SKM-1 (cell line): ENCODE data around the gene PCBP3.
"Not testable (repeated sequence)": the region's sequence is repeated elsewhere in the genome, so short reads cannot be mapped to it uniquely, and the experiment has no call there.

Experiments used
- DNase-seq: peaks from one replicate; lab custom pipeline; 2025; ENCODE audit not compliant: unreplicated experiment; lab: John Stamatoyannopoulos, UW

PCBP3 gene

GRCh38 chr21:45802956-45803617 is 159.6 kb downstream of the PCBP3 start:
- DNase-seq = no peak

- no peak for DNase-seq
These were observed 160.3 kb downstream of the PCBP3 start for GRCh38 chr21:45803618-45804340.

- no peak for DNase-seq
These were observed 161.3 kb downstream of the PCBP3 start for GRCh38 chr21:45804809-45805313.

- DNase-seq = no peak
These were observed 161.8 kb downstream of the PCBP3 start for GRCh38 chr21:45805321-45805720.

GRCh38 chr21:45806042-45806441 is 162.5 kb downstream of the PCBP3 start:
- no peak for DNase-seq

- DNase-seq = not testable (repeated sequence)
These were observed 165.1 kb downstream of the PCBP3 start for GRCh38 chr21:45808663-45809062.

- no peak for DNase-seq
These were observed 165.9 kb downstream of the PCBP3 start for GRCh38 chr21:45809421-45809820.

- no peak for DNase-seq
These were observed 167.6 kb downstream of the PCBP3 start for GRCh38 chr21:45811136-45811535.

GRCh38 chr21:45814210-45814940 is 170.8 kb downstream of the PCBP3 start:
- DNase-seq = not testable (repeated sequence)

GRCh38 chr21:45815781-45816180 is 172.3 kb downstream of the PCBP3 start:
- not testable (repeated sequence) for DNase-seq

- DNase-seq = no peak
These were observed 173.3 kb downstream of the PCBP3 start for GRCh38 chr21:45816794-45817193.

GRCh38 chr21:45817345-45817744 is 173.8 kb downstream of the PCBP3 start:
- no peak for DNase-seq

GRCh38 chr21:45818276-45818903 is 174.9 kb downstream of the PCBP3 start:
- peak; percentile 61 for DNase-seq

- DNase-seq = peak; percentile 19
These were observed 175.4 kb downstream of the PCBP3 start for GRCh38 chr21:45818904-45819285.

- no peak for DNase-seq
These were observed 176.1 kb downstream of the PCBP3 start for GRCh38 chr21:45819478-45820170.

GRCh38 chr21:45820171-45821091 is 176.9 kb downstream of the PCBP3 start:
- peak; percentile 79 for DNase-seq

- no peak for DNase-seq
These were observed 177.9 kb downstream of the PCBP3 start for GRCh38 chr21:45821315-45821962.

GRCh38 chr21:45821998-45822397 is 178.5 kb downstream of the PCBP3 start:
- DNase-seq = no peak

GRCh38 chr21:45822429-45823099 is 179.0 kb downstream of the PCBP3 start:
- DNase-seq = no peak
